ENCODE measurements around the gene CFAP210. TPM values are rescaled to one million over a fixed set of nuclear protein-coding genes. Genes with fewer than 3 reads are reported as not detected.

Gene CFAP210
- total and polyA plus RNA-seq, 11 donors, result 0.11 TPM; not detected in 10

DNA sequence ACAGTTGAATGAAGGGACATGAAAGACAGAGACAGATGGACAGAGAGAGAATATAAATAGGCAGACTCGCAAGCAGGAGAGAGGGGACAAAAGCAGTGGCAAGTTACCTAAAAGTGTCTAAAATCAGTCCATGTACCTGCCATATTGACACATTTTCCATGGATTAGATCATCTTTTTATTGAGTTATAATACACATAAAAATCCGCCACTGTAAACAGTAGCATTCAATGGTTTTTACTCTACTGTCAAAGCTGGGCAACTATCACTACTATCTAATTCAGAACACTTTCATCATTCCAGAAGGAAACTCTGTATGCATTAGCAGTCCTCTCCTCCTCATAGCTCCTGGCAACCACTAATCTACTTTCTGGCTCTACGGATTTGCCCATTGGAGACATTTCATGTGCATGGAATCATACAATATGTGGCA, 10.1 kb downstream of the CFAP210 start:
- Histone ChIP-seq H3K27me3 (no peaks in the 10 kb centered on the region), H3K27ac (no peak overlapping the region), H3K36me3 (no peaks in the 10 kb centered on the region), H3K9me3 (peaks cover 0 to 13% (median 0%) of the 10 kb centered on the region in 12 donors), H3K4me3 (no peak overlapping the region), H3K4me1 (no peaks in the 10 kb centered on the region)
- ATAC-seq (no peak), DNase-seq (no peak)
- no peak for TF ChIP-seq POLR2A (IDR thresholded peaks at IDR 0.05)
- TF ChIP-seq, protein P1, sequence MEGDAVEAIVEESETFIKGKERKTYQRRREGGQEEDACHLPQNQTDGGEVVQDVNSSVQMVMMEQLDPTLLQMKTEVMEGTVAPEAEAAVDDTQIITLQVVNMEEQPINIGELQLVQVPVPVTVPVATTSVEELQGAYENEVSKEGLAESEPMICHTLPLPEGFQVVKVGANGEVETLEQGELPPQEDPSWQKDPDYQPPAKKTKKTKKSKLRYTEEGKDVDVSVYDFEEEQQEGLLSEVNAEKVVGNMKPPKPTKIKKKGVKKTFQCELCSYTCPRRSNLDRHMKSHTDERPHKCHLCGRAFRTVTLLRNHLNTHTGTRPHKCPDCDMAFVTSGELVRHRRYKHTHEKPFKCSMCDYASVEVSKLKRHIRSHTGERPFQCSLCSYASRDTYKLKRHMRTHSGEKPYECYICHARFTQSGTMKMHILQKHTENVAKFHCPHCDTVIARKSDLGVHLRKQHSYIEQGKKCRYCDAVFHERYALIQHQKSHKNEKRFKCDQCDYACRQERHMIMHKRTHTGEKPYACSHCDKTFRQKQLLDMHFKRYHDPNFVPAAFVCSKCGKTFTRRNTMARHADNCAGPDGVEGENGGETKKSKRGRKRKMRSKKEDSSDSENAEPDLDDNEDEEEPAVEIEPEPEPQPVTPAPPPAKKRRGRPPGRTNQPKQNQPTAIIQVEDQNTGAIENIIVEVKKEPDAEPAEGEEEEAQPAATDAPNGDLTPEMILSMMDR (IDR thresholded peaks at IDR 0.05), result no peak
- intact Hi-C loops (cut with DNase I), result no loop called here
- WGBS, 4 donors, result 72 to 92% (median 81%) methylated on average over 3 of the region's 3 CpGs

GRCh38 chr2:169683425-169684134, 10.6 kb downstream of the CFAP210 start:
- Histone ChIP-seq H3K9me3 (peaks cover 0 to 11% (median 0%) of the 10 kb centered on the region in 12 donors), H3K36me3 (no peaks in the 10 kb centered on the region), H3K4me1 (no peaks in the 10 kb centered on the region), H3K4me3 (no peak overlapping the region), H3K27me3 (no peaks in the 10 kb centered on the region), H3K27ac (no peak overlapping the region)
- ATAC-seq (no peak), DNase-seq (no peak)
- intact Hi-C loops (cut with DNase I), result no loop called here
- TF ChIP-seq, protein P1 (IDR thresholded peaks at IDR 0.05), result no peak
- no peak for TF ChIP-seq POLR2A (IDR thresholded peaks at IDR 0.05)
- 73 to 85% (median 81%) methylated on average over 3 of the region's 3 CpGs for WGBS, 4 donors

DNA sequence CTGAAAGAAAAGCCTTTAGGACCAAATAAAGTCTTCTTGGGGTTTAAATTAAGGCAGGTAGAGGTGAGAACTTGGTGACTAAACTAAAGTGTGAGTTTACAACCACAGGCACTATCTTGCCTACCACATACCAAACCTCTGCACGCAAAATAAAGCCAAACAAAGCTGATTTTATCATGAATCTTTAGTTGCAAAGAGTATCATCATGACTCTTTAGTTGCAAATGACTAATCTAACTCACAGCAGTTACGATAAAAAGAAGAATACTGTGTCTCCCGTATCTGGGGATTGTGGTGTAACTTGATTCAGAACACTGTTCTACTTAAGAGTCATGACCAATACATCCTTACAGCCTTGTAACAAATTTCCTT, 11.2 kb downstream of the CFAP210 start:
- intact Hi-C loops (cut with DNase I), result no loop called here
- ATAC-seq (no peak), DNase-seq (no peak)
- Histone ChIP-seq H3K27me3 (no peaks in the 10 kb centered on the region), H3K9me3 (peaks cover 0 to 11% (median 0%) of the 10 kb centered on the region in 12 donors), H3K4me1 (no peaks in the 10 kb centered on the region), H3K36me3 (no peaks in the 10 kb centered on the region), H3K27ac (no peak overlapping the region), H3K4me3 (no peak overlapping the region)
- 66 to 89% (median 75%) methylated on average over 3 of the region's 3 CpGs for WGBS, 4 donors
- no peak for TF ChIP-seq POLR2A (IDR thresholded peaks at IDR 0.05)
- TF ChIP-seq, protein P1 (IDR thresholded peaks at IDR 0.05), result no peak

DNA sequence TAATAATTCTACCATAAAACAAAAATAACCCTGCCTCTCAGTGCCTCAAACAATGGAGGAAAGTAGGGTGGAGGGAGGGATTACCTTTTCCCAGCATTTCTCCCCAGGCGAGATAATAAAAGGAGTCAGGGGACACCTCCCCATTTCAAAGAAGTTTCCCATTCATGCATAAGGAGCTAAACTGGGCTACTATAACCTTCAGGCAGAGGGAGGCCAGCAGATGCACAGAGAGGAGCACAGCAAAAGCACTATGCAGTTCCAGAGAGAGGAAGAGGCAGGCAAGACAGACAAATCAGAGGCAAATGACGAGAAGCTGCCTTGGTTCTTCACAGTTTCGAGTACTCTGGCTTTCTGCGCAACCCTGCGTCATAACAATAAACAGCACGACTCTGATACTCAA, 17.4 kb downstream of the CFAP210 start:
- H3K27me3 ChIP-seq, result no peaks in the 10 kb centered on the region
- H3K36me3 ChIP-seq, result no peaks in the 10 kb centered on the region
- H3K4me3 ChIP-seq, result no peak overlapping the region
- WGBS, 4 donors, result 79 to 87% (median 86%) methylated on average over 6 of the region's 6 CpGs
- TF ChIP-seq, protein P1 (IDR thresholded peaks at IDR 0.05), result no peak
- TF ChIP-seq POLR2A (IDR thresholded peaks at IDR 0.05), result no peak
- peaks cover 0 to 11% (median 0%) of the 10 kb centered on the region in 12 donors for H3K9me3 ChIP-seq
- intact Hi-C loops (cut with DNase I), result no loop called here
- H3K4me1 ChIP-seq, result no peaks in the 10 kb centered on the region
- DNase-seq, result no peak
- no peak for ATAC-seq
- H3K27ac ChIP-seq, result no peak overlapping the region

Measured in heart left ventricle (tissue), 16 donors.